ENCODE data around the gene ACVR1B.

Gene ACVR1B

DNA sequence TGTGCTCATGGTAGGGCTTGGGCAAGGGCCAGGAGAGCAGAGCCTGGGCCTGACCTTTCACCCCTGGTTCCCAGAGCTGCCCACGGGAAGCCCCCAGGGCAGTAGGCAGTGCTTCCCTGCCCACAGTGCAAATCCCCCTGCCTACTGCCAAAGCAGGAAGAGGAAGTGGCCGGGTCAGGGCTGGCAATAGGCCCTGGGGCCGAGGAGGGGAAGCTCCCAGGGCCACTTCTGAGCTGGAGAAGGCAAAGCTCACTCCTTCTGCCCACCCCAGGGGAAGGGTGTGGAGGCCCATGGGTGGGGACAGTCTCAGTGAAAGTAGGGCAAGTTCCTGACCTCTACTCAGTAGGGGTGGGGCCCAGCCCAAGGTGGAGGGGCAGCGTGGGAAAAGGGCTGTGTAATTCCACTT, 94.3 kb downstream of the ACVR1B start:
- no peak for DNase-seq (ENCODE audit: low spot score)

Data from CD4-positive, alpha-beta T cell treated with Interleukin-2 at 100 ng/mL for 4 hours (primary cell).